ENCODE data around the gene SLC25A10.
A peak's percentile ranks its signal among the peaks of the same experiment; 100 is the strongest.

Gene SLC25A10

DNA sequence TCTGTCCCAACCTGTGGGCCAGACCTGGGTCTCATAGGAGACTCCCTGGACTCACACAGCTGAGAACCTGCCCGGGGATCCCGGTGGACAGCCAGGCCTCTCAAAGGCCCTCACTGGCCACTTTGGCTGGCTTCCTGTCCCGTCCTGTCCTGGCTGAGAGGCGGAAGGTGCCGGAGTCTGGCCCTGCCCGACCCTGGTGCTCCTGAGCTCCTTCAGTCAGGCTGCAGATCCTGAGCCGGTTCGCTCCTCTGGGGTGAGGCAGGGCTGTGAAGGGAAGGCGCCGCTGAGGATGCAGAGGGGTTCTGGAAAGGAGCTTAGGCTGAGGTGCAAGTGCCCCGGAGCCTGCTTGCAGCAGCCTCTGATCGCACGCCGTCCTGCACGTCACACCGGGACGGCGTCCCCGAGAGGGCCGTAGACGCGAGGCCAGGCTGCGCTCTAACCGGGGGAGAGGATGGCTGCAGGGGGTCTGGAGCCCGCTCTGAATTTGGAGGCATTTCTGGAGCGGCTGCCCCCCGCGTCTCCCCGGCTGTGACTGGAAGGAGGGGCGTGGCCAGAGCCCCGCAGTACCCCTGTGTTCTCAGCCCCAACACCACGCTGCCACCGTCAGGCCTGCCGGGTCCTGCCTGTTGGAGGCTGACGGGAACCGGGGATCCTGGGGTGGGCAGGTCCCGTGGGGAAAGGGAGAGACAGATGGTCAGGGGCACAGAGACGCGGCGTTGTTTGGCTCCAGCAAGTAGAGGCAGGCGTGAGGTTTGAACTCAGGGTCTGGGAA lies 24.1 kb upstream of the SLC25A10 start:
- no peak for DNase-seq (ENCODE audit: low read depth in 2 of 2)

DNA sequence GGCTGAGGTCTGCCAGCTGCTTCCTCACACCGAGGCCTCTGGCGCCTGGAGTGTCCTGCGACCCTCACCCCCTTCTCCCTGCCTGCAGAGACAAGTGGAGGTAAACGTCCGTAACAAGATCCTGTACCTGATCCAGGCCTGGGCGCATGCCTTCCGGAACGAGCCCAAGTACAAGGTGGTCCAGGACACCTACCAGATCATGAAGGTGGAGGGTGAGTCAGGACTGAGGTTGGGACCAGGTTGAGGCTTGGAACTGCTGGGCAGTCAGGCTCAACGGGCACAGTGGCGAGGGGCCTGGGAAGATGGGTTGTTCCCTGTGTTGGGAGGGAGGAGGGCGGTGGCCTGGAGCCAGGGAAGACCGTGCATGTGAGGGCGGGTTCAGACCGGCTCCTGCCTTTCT lies 23.5 kb upstream of the SLC25A10 start:
- no peak for DNase-seq (ENCODE audit: low read depth in 2 of 2)

DNA sequence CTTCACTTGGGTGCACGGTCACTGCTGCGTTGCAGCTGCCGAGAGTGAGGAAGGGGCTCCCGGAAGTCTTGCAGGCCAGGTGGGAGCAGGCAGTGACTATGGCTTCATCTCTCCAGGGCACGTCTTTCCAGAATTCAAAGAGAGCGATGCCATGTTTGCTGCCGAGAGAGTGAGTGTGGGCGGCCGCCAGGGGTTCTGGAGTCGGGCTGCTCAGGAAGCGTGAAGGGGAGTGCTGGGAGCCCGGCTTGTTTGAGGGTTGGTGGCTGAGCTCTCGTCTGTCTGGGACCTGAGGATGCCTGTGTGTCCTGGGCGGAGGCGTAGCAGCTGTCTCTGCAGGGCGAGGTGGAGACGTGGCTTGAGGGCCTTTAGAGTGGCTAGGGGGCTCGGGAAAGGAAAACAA lies 22.0 kb upstream of the SLC25A10 start:
- no peak for DNase-seq (ENCODE audit: low read depth in 2 of 2)

DNA sequence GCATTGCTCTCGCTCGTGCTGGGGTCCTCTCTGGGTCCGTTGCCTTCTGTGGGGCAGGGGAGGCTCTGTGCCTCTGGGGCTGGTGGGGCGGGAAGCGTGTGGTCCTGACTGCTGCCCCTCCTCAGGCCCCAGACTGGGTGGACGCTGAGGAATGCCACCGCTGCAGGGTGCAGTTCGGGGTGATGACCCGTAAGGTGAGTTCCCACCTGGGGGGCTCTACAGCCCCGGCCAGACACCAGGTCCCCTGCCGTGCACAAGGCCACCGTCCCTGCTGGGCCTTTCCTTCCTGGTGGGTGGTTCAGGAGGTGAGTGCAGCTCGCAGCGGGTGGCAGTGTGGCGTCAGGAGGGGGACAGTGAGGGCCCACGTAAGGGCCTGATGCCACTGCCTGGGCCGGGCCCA lies 21.5 kb upstream of the SLC25A10 start:
- DNase-seq (ENCODE audit: low read depth in 2 of 2) = no peak

DNA sequence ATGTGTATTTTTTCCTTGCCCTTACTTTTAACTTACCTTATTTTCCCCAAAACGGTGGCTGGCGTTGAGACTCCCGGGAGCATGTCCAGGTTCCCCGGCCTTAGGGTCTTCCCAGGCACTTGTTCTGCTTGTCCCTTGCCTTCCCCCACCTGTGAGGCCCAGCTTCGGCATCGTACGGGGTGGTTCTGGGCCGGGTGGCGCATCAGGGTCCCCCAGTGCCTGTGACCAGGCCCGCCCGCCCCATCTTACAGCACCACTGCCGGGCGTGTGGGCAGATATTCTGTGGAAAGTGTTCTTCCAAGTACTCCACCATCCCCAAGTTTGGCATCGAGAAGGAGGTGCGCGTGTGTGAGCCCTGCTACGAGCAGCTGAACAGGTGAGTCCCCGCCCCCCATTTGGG lies 20.9 kb upstream of the SLC25A10 start:
- DNase-seq (ENCODE audit: low read depth in 2 of 2) = no peak

DNA sequence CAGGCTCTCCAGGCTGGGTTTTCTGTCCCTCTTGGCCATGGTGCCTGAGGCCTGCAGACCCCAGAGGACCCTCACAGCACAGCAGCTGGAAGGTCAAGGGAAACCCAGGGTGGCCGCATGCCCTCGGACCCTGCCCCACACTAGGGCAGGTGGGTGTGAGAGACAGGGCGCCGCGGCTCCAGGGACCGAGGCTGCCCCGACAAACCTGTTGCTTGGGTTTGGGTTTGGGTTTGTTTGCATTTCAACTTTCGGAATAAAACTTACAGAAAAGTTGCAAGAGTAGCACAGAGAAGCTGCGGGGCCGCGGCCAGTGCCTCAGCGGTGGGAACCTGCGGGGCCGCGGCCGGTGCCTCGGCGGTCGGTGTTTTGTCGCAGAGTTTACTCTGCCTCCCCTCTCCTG lies 20.5 kb upstream of the SLC25A10 start:
- no peak for DNase-seq (ENCODE audit: low read depth in 2 of 2)

DNA sequence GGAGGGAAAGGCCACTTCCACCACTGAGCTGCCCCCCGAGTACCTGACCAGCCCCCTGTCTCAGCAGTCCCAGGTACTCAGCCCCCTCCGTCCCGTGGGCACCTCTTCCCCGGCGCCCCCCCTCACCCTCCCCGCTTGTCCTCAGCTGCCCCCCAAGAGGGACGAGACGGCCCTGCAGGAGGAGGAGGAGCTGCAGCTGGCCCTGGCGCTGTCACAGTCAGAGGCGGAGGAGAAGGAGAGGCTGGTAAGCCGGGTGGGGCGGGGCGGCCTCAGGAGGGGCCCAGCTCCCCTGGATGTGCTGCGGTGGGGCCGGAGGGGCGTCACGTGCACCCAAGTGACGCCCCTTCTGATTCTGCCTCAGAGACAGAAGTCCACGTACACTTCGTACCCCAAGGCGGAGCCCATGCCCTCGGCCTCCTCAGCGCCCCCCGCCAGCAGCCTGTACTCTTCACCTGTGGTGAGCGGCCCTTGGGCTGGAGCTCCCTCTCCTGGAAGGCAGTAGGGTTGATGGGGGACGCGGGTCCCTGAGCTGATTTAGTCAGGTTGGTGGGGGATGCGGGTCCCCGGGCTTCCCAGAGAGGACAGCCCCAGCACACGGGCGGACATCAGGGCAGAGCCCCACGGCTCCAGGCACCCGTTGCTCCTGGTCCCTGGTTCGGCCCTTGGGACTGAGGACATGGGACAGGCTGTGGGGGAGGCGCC lies 18.4 kb upstream of the SLC25A10 start:
- no peak for DNase-seq (ENCODE audit: low read depth in 2 of 2)

DNA sequence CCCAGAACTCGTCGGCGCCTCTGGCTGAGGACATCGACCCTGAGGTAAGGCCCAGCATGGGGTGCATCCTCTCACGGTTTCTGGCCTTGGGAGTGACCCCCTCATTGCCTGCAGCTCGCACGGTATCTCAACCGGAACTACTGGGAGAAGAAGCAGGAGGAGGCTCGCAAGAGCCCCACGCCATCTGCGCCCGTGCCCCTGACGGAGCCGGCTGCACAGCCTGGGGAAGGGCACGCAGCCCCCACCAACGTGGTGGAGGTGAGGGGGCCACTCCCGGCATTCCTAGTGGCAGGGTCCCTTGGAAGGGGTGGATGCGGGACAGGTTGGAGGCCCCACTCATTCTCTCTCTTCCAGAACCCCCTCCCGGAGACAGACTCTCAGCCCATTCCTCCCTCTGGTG lies 17.3 kb upstream of the SLC25A10 start:
- DNase-seq (ENCODE audit: low read depth in 2 of 2) = no peak

DNA sequence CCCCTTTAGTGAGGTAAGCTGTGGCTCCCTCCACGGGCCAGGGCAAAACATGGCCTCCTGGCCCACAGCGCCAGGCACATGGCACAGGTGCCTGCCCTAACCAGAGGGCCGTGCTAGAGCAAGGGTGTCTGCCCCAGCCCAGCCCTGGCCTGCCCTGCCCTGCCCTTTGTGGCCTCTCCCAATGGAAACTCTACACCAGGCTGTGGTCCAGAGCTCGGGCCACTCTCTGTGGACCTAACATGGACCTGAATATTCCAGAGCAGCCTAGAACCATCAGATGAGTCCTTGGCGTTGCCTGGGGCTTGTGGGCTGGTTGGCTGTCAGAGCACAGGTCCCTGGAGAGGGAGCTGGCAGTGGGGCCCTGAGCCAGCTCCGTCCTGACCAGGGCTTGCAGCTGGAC lies 16.9 kb upstream of the SLC25A10 start:
- no peak for DNase-seq (ENCODE audit: low read depth in 2 of 2)

DNA sequence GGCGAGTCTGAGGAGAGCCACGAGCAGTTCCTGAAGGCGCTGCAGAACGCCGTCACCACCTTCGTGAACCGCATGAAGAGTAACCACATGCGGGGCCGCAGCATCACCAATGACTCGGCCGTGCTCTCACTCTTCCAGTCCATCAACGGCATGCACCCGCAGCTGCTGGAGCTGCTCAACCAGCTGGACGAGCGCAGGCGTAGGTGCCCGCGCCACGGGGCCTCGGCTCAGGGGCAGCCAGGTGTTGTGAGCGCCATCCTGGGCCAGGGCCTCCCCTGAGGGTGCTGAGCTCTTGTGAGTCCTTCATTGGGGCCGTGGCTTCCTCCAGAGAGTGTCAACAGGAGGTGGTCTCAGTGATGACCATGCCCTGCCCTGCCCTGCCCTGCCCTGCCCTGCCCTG lies 16.3 kb upstream of the SLC25A10 start:
- no peak for DNase-seq (ENCODE audit: low read depth in 2 of 2)

DNA sequence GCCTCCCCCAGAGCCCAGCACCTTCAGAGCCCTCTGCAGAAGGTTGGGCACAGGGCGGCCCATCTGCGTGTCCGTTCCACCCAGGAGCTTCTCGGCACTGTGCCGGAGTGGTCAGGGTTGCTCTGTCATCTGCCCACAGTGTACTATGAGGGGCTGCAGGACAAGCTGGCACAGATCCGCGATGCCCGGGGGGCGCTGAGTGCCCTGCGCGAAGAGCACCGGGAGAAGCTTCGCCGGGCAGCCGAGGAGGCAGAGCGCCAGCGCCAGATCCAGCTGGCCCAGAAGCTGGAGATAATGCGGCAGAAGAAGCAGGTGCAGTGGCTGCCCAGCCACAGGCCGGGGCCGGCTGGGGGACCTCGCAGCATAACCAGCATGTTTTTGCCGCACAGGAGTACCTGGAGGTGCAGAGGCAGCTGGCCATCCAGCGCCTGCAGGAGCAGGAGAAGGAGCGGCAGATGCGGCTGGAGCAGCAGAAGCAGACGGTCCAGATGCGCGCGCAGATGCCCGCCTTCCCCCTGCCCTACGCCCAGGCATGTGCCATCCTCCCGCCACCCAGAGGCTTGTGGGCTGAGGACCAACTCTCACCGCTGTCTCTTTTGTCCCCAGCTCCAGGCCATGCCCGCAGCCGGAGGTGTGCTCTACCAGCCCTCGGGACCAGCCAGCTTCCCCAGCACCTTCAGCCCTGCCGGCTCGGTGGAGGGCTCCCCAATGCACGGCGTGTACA lies 15.7 kb upstream of the SLC25A10 start:
- DNase-seq (ENCODE audit: low read depth in 2 of 2) = no peak

DNA sequence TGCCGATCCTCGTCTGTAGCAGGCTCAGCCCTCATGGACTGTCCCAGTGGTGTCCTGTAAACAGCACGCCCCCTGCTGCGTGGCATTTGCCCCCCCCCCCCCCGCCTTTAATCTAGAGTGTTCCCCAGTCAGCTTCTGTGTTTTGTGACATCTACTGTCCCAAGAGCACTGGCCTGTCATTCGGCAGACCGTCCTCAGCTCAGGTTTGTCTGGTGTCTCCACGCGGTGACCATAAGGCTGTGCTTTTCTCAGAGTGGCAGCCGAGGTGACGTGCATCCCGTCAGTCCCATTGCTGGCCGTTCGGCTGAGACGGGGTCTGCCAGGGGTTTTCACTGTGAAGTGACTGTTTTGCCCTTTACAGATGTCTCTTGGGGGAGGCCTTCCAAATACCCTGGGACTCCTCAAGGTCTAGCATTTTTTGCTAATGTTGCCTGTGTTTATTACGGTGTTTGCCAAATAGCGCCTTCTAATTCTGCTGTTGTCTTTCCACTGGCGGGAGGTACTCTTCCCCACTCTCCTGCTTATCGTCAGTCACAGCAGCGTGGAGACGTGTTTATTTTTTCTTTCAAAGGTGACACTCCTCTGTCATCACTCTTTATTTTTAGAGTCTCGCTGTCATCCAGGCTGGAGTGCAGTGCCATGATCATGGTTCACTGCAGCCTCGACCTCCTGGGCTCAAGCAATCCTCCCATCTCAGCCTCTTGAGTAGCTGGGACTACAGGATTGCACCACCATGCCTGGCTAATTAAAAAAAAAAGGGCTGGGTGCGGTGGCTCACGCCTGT lies 14.6 kb upstream of the SLC25A10 start:
- DNase-seq (ENCODE audit: low read depth in 2 of 2) = no peak

DNA sequence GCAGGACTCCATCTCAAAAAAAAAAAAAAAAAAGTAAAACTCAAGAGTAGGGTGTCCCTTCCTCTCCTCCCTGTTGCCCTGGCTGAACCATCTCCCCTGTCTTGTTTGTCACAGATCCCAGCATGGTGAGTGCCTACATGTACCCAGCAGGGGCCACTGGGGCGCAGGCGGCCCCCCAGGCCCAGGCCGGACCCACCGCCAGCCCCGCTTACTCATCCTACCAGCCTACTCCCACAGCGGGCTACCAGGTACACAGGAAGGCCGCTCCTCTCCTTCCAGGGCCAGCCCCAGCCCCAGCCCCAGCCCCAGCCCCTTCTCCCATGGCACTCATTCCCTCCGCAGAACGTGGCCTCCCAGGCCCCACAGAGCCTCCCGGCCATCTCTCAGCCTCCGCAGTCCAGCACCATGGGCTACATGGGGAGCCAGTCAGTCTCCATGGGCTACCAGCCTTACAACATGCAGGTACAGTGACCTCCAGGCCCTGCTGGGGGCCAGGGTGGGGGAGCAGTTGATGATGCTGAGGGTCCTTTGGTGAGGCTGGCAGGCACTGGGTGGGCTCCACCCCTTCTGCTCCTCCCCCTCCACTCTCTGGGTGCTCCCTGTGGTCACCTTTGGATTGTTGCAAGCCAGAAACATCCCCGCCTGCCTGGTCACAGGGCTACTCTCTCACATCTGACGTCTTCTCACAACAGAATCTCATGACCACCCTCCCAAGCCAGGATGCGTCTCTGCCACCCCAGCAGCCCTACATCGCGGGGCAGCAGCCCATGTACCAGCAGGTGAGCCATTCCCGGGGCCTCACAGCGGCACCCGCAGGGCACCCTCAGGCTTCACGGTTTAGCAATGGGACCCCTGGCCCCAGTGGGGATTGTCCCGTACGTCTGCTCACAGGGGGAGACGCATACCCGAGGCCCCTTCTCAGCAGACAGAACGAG lies 11.5 kb upstream of the SLC25A10 start:
- no peak for DNase-seq (ENCODE audit: low read depth in 2 of 2)

DNA sequence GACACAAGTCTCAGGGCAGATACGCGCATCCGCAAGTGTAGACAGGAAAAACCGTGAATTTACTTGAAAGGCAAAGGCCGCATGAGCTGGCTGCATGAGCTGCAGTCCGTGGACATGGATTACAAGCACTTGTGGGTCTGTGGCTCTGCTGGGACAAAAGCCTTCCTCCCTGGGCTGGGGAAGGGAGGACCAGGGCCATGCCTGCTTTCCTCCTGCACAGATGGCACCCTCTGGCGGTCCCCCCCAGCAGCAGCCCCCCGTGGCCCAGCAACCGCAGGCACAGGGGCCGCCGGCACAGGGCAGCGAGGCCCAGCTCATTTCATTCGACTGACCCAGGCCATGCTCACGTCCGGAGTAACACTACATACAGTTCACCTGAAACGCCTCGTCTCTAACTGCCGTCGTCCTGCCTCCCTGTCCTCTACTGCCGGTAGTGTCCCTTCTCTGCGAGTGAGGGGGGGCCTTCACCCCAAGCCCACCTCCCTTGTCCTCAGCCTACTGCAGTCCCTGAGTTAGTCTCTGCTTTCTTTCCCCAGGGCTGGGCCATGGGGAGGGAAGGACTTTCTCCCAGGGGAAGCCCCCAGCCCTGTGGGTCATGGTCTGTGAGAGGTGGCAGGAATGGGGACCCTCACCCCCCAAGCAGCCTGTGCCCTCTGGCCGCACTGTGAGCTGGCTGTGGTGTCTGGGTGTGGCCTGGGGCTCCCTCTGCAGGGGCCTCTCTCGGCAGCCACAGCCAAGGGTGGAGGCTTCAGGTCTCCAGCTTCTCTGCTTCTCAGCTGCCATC lies 10.6 kb upstream of the SLC25A10 start:
- no peak for DNase-seq (ENCODE audit: low read depth in 2 of 2)

DNA sequence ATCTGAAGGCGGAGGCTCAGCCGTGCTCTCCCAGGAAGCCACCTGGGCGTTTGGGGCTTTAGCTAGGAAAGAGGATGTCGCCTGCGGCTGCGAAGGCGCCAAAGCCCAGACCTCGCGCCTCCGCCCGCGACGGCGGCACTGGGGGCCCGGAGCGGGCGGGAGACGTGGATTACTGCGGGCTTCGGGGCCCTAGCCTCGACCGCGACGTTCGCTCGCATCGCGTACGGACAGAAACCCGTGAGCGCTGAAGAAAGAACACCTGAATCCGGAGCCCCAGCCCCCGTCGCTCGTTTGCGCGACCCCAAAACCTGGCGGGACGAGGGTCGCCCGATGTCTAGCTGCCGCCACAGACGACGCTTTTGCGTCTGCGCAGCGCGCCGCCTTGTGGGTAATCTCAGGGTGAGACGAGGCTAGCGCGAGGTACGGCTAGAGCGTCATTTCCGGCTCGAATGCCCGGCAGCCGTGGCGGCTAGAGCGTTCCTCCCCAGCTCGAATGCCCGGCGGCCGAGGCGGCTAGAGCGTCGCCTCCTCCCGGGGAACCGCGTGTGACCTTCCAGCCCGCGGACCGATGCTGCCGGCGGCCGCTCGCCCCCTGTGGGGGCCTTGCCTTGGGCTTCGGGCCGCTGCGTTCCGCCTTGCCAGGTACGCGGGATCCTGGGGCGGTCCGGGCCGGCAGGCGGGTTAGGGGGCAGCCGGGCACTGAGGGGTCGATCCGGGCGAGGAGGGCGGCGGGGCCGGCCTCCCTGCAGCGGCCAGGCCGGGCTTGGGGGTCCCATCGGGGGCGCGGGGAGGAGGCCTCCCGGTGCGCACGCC lies 8.9 kb upstream of the SLC25A10 start, which contains the start of gene MRPL12:
MRPL12 (plus strand) TSS at position 434 of the 813 bp plus-strand sequence; CDS start at position 569, 135 bp downstream.
- DNase-seq (ENCODE audit: low read depth in 2 of 2) = peak; percentile 78 to 84

DNA sequence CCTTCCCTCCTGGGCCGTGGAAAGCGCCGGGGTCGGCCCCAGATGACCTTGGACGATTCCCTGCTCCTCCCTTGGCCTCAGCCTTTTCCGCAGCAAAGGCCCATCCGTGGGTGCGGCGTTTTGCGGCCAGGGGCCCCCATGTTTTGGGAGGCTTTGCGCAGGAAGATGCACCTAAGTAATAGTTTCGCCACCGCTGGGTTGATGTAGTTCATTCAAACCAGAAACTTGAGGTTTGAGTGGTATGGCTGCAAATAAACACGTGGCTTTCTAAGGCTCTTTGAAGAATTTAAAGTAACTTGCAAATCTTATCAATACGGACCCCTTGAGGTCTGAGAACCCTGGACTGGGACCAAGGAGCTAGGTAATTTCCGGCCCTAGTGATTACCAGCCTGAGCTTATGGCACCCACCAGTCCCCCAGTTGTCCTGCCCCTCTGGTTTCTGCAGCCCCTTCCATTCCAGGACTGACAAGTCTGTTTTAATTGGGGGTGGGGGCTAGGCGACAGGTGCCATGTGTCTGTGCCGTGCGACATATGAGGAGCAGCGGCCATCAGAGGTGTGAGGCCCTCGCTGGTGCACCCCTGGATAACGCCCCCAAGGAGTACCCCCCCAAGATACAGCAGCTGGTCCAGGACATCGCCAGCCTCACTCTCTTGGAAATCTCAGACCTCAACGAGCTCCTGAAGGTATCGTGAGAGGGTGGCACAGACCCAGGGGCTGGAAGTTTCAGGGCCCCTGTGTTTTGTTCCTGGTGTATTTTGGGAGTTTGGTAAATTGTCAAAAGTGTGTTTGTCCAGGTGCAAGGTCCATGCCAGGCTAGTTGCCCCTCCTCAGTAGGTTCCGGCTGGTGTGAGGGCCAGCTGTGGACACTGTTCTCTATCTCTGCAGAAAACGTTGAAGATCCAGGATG lies 8.1 kb upstream of the SLC25A10 start:
- DNase-seq (ENCODE audit: low read depth in 2 of 2) = no peak

DNA sequence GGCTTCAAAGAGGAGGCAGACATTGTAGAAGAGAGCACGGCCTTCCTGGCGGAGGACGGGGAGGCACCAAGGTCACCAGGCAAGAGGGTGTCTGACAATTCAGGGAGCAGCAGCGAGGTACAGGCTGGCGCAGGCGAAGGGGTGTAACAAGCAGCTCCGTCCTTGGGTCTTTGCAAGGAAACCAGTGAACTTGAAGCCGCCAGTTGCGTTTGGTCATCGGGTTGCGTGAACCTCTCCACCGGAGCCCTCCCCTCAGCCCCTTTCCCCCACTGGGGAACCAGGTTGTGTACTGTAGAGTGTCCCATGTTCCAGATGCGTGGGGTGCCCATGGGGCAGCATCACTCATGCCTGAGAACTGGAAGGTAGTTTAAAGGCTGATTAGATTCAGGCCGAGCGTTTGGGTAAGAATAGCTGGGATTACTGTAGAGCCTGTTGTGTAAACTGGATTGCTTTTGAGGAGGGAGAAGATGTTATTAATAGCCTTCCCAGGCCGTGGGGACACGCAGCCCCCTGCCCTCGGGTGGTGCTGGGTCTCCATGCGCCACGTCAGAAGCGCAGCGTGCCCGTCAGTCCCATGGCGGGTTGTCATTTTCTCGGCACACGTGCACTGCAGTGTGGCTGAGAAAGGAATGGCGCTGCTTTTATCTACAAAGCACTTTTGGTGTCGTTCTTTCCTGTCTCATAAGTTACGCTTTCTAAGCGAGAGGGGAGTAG lies 6.4 kb upstream of the SLC25A10 start:
- no peak for DNase-seq (ENCODE audit: low read depth in 2 of 2)

Data from stimulated activated CD4-positive, alpha-beta T cell treated with anti-CD3 and anti-CD28 coated beads, Interleukin-12 subunit alpha, Interleukin-12 subunit beta, amount 100 ng/mL, for 24 hours (primary cell).